ENCODE results near the gene PFN1.
A peak's percentile ranks its signal among the peaks of the same experiment; 100 is the strongest.

The PFN1 gene

DNA sequence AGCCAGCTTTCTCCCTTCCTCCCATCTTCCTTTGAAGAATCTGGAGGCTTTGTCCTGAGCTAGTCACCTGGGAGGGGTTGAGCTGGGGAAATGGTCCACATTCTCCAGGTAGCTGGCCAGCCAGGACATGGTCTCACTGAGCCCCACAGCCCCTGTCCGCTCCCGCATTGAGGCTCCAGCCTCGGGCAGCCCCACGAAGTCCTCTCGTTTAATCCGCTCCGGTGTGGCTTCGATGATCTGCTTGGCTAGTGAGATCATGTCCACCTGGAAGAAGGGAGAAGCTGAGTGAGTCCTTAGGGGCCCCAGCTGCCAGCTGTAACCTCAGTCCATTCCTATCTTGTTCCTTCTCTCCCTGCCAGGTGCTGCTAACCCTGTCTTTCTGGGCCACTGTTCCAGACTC lies 21.9 kb upstream of the PFN1 start:
- Histone ChIP-seq H3K27ac (ENCODE audit: low read depth, low read length) (no peak overlapping the region), H2BK120ac (ENCODE audit: low read depth, low read length) (no peak overlapping the region), H4K8ac (ENCODE audit: low read depth, low read length) (no peak overlapping the region), H4K5ac (ENCODE audit: low read length) (no peak overlapping the region), H3K36me3 (ENCODE audit: control insufficient read depth, insufficient read depth, low read length) (no peaks in the 10 kb centered on the region), H2AK5ac (ENCODE audit: low read length) (no peak overlapping the region), H2BK5ac (ENCODE audit: low read length) (no peak overlapping the region), H3K4me2 (ENCODE audit: low read length) (no peak overlapping the region), H2BK15ac (replicated peaks; ENCODE audit: low read depth) (no peak overlapping the region), H3K23ac (ENCODE audit: low read length) (no peak overlapping the region), H3K79me2 (ENCODE audit: control insufficient read depth, insufficient read depth, low read length) (peaks cover 6% of the 10 kb centered on the region), H3K56ac (ENCODE audit: low read length) (no peak overlapping the region), H3K79me1 (ENCODE audit: low read length) (peaks cover 8% of the 10 kb centered on the region), H3K9ac (ENCODE audit: low read length) (no peak overlapping the region), H3K18ac (ENCODE audit: low read length) (no peak overlapping the region), H3K4me3 (ENCODE audit: low read length) (no peak overlapping the region), H3K27me3 (ENCODE audit: insufficient read depth, low read length, poor library complexity) (no peaks in the 10 kb centered on the region), H3K4me1 (ENCODE audit: control insufficient read depth, low read depth, low read length) (peaks cover 4% of the 10 kb centered on the region), H3K4ac (ENCODE audit: low read depth, low read length) (no peak overlapping the region)
- WGBS (ENCODE audit: extremely low coverage, insufficient coverage, low lambda C conversion rate) = no CpG with 5 or more reads among the region's 8 CpGs
- DNase-seq = no peak

DNA sequence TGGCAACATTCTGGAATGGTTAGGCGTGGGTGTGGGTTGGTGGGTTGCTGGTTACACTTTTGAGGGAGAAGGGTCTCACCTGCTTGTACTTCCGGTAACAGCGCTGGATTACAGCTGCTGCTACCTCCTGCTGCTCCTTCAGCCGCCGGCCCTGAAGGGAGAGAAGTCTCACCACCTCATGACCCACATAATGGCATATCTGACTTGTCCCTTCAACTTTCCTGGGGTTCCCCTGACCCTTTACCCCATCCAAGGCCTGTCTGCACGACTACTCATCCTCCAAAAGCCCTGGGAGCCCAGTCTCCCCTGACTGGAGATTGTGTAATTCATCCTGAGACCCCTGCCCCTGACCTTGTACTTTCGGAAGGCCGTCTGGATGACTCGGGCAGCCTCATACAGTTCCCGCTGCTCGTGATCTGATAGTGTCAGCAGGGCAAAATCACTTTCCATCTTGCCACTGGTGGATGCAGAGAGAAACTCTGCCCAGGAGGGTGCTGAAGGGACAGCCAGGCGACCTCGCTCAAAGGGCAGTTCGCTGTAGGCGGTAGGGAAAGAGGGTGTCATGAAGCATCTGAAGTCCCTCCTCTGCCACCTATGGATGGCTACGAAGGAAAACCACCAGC lies 21.3 kb upstream of the PFN1 start:
- H3K9ac ChIP-seq (ENCODE audit: low read length) = peak overlapping the region; percentile 76
- H4K5ac ChIP-seq (ENCODE audit: low read length) = no peak overlapping the region
- no CpG with 5 or more reads among the region's 16 CpGs for WGBS (ENCODE audit: extremely low coverage, insufficient coverage, low lambda C conversion rate)
- H2BK120ac ChIP-seq (ENCODE audit: low read depth, low read length) = no peak overlapping the region
- no peak overlapping the region for H3K18ac ChIP-seq (ENCODE audit: low read length)
- no peak overlapping the region for H2BK15ac ChIP-seq (replicated peaks; ENCODE audit: low read depth)
- H3K79me2 ChIP-seq (ENCODE audit: control insufficient read depth, insufficient read depth, low read length) = peaks cover 6% of the 10 kb centered on the region
- no peak overlapping the region for H4K8ac ChIP-seq (ENCODE audit: low read depth, low read length)
- H2AK5ac ChIP-seq (ENCODE audit: low read length) = peak overlapping the region; percentile 0
- peak overlapping the region; percentile 99 for H3K56ac ChIP-seq (ENCODE audit: low read length)
- no peaks in the 10 kb centered on the region for H3K27me3 ChIP-seq (ENCODE audit: insufficient read depth, low read length, poor library complexity)
- peak overlapping the region; percentile 48 for H3K23ac ChIP-seq (ENCODE audit: low read length)
- DNase-seq = peak; percentile 56
- peak overlapping the region; percentile 18 for H3K4me2 ChIP-seq (ENCODE audit: low read length)
- no peak overlapping the region for H3K4me3 ChIP-seq (ENCODE audit: low read length)
- H3K4me1 ChIP-seq (ENCODE audit: control insufficient read depth, low read depth, low read length) = peaks cover 4% of the 10 kb centered on the region
- no peaks in the 10 kb centered on the region for H3K36me3 ChIP-seq (ENCODE audit: control insufficient read depth, insufficient read depth, low read length)
- no peak overlapping the region for H3K27ac ChIP-seq (ENCODE audit: low read depth, low read length)
- H2BK5ac ChIP-seq (ENCODE audit: low read length) = no peak overlapping the region
- no peak overlapping the region for H3K4ac ChIP-seq (ENCODE audit: low read depth, low read length)
- peaks cover 10% of the 10 kb centered on the region for H3K79me1 ChIP-seq (ENCODE audit: low read length)

DNA sequence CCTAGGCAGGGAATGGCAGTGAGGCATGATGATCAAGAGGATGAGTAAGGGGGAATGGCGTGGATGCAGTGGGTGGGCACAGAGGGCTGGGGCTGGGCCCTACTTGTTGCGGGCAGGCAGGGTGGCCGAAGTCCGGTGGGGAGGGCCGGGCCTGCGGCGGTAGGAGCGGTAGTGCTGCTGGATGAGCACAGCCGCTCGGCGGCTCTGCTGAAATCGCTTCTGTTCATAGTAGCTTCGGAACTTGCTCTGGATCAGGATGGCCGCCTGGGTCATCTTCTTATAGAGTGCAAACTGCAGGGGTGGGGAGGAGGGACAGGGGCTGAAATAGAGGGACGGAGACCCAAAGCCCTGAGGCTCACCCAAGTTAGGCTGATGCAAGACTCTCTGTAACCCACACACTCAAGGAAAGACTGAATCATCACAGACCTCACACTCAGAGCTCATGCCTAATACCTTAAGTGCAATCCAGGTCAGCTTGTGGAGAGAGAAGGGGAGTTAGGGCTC lies 20.8 kb upstream of the PFN1 start:
- no peaks in the 10 kb centered on the region for H3K36me3 ChIP-seq (ENCODE audit: control insufficient read depth, insufficient read depth, low read length)

DNA sequence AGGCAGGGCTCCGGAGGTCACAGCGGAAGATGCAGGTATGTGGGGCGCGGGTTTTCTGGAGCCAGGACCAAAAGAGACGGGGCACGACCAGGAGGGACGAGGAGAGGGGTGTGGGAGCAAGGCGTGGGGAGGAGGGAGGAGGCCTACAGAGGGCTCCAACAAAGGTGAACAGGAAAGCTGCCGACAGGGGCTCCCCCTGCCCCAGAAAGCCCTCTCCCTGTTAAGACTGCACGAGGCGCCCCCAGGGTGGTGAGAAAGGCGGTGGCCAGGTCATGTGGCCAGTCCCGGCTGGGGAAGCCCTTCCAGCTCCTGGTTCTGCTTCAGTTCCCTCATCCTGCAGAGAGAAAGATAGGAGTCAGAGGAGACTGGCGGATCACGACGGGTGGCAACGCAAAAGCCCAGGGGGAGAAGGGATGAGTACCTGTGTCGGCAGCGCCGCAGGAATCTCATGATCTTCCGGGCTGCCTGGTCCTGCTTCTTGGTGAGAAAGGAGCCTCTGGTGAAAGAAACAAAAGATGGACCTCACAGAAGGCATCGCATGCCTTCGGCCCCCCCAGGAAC lies 20.2 kb upstream of the PFN1 start:
- DNase-seq = peak; percentile 69
- Histone ChIP-seq H3K4ac (ENCODE audit: low read depth, low read length) (peak overlapping the region; percentile 75), H3K4me2 (ENCODE audit: low read length) (peak overlapping the region; percentile 91), H3K27me3 (ENCODE audit: insufficient read depth, low read length, poor library complexity) (no peaks in the 10 kb centered on the region), H4K8ac (ENCODE audit: low read depth, low read length) (no peak overlapping the region), H3K79me2 (ENCODE audit: control insufficient read depth, insufficient read depth, low read length) (peaks cover 6% of the 10 kb centered on the region), H3K23ac (ENCODE audit: low read length) (peak overlapping the region; percentile 34), H2BK15ac (replicated peaks; ENCODE audit: low read depth) (no peak overlapping the region), H3K27ac (ENCODE audit: low read depth, low read length) (peak overlapping the region; percentile 58), H3K56ac (ENCODE audit: low read length) (peak overlapping the region; percentile 99), H3K9ac (ENCODE audit: low read length) (peak overlapping the region; percentile 76), H2BK5ac (ENCODE audit: low read length) (peak overlapping the region; percentile 96), H3K18ac (ENCODE audit: low read length) (peak overlapping the region; percentile 82), H3K79me1 (ENCODE audit: low read length) (peaks cover 10% of the 10 kb centered on the region), H3K4me3 (ENCODE audit: low read length) (peak overlapping the region; percentile 83), H3K36me3 (ENCODE audit: control insufficient read depth, insufficient read depth, low read length) (no peaks in the 10 kb centered on the region), H2AK5ac (ENCODE audit: low read length) (peak overlapping the region; percentile 90), H4K5ac (ENCODE audit: low read length) (no peak overlapping the region), H3K4me1 (ENCODE audit: control insufficient read depth, low read depth, low read length) (peaks cover 4% of the 10 kb centered on the region), H2BK120ac (ENCODE audit: low read depth, low read length) (peak overlapping the region; percentile 15)
- WGBS (ENCODE audit: extremely low coverage, insufficient coverage, low lambda C conversion rate) = no CpG with 5 or more reads among the region's 23 CpGs

More for the DNA sequence above, 20.8 kb upstream of the PFN1 start:
- peak; percentile 90 for DNase-seq
- Histone ChIP-seq H2BK15ac (replicated peaks; ENCODE audit: low read depth) (no peak overlapping the region), H3K18ac (ENCODE audit: low read length) (peak overlapping the region; percentile 82), H3K79me2 (ENCODE audit: control insufficient read depth, insufficient read depth, low read length) (peaks cover 6% of the 10 kb centered on the region), H3K4me3 (ENCODE audit: low read length) (peak overlapping the region; percentile 83), H4K5ac (ENCODE audit: low read length) (no peak overlapping the region), H3K4ac (ENCODE audit: low read depth, low read length) (peak overlapping the region; percentile 75), H2BK120ac (ENCODE audit: low read depth, low read length) (no peak overlapping the region), H3K79me1 (ENCODE audit: low read length) (peaks cover 10% of the 10 kb centered on the region), H3K9ac (ENCODE audit: low read length) (peak overlapping the region; percentile 76), H3K27me3 (ENCODE audit: insufficient read depth, low read length, poor library complexity) (no peaks in the 10 kb centered on the region), H3K23ac (ENCODE audit: low read length) (no peak overlapping the region), H4K8ac (ENCODE audit: low read depth, low read length) (no peak overlapping the region), H3K27ac (ENCODE audit: low read depth, low read length) (peak overlapping the region; percentile 58), H2BK5ac (ENCODE audit: low read length) (no peak overlapping the region), H3K4me1 (ENCODE audit: control insufficient read depth, low read depth, low read length) (peaks cover 4% of the 10 kb centered on the region), H2AK5ac (ENCODE audit: low read length) (peak overlapping the region; percentile 90), H3K4me2 (ENCODE audit: low read length) (peak overlapping the region; percentile 91), H3K56ac (ENCODE audit: low read length) (peak overlapping the region; percentile 99)
- no CpG with 5 or more reads among the region's 15 CpGs for WGBS (ENCODE audit: extremely low coverage, insufficient coverage, low lambda C conversion rate)

DNA sequence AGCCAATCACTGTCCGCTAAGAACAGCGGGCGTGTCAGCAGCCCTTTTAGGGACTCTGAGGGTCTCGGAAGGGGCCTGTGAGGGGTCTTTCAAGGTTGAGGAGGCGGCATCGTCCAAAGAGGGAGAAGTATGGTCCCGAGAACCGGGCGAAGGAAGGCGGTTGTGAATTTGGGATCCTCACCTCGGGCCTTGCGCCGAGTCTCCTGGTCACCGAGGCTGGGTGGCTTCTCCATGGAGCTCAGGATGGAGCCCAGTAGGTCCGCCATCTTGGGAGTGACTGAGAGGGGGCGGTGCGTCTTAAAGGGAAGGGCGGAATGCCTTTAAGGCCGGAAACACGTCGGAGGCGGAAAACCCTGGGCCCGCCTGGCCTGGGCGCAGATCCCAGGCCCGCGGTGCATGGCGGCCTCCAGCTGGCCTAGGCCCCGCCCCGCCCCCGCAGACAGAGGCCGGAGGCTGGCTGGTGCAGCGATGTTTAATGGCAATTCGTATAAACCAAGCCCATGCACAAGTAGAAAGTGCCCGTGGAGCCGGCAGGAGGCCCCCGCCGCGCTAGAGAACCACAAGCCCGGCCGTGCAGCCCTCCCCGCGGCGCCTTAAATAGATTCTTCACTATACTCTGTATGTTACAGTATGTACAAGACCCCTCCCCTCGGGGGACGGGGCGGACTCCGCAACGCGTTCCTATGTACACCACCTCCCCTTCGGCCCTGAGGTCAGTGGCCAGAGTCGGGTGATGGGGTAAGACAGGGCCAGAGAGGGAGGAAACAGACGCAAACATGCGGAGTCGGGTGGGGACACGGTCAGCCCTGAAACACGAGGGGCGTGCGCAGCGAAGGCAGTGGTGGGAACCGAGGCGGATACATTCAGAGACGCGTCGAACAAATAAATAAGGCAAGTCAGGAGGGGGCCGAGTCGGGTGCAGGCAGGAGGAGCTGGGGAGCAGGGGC lies 19.5 kb upstream of the PFN1 start, which contains the start of gene SPAG7:
SPAG7 (minus strand) TSS at position 279 of the 947 bp plus-strand sequence; CDS start at position 266, 13 bp downstream.
- DNase-seq = peak; percentile 97
- no CpG with 5 or more reads among the region's 66 CpGs for WGBS (ENCODE audit: extremely low coverage, insufficient coverage, low lambda C conversion rate)

More for the DNA sequence above, 19.5 kb upstream of the PFN1 start, which contains the start of gene SPAG7:
- H3K79me1 ChIP-seq (ENCODE audit: low read length) = peaks cover 10% of the 10 kb centered on the region
- H2BK120ac ChIP-seq (ENCODE audit: low read depth, low read length) = peak within 1 kb of the TSS; percentile 45
- peak within 1 kb of the TSS; percentile 75 for H3K4ac ChIP-seq (ENCODE audit: low read depth, low read length)
- peak within 1 kb of the TSS; percentile 96 for H2BK5ac ChIP-seq (ENCODE audit: low read length)
- peaks cover 4% of the 10 kb centered on the region for H3K4me1 ChIP-seq (ENCODE audit: control insufficient read depth, low read depth, low read length)
- H2AK5ac ChIP-seq (ENCODE audit: low read length) = peak within 1 kb of the TSS; percentile 68
- H3K4me2 ChIP-seq (ENCODE audit: low read length) = peak within 1 kb of the TSS; percentile 91
- no peaks in the 10 kb centered on the region for H3K36me3 ChIP-seq (ENCODE audit: control insufficient read depth, insufficient read depth, low read length)
- H3K27ac ChIP-seq (ENCODE audit: low read depth, low read length) = peak within 1 kb of the TSS; percentile 97
- H2BK15ac ChIP-seq (replicated peaks; ENCODE audit: low read depth) = no peak within 1 kb of the TSS
- peak within 1 kb of the TSS; percentile 81 for H3K23ac ChIP-seq (ENCODE audit: low read length)
- H3K79me2 ChIP-seq (ENCODE audit: control insufficient read depth, insufficient read depth, low read length) = peaks cover 6% of the 10 kb centered on the region
- no peak within 1 kb of the TSS for H4K8ac ChIP-seq (ENCODE audit: low read depth, low read length)
- H3K9ac ChIP-seq (ENCODE audit: low read length) = peak within 1 kb of the TSS; percentile 94
- H3K27me3 ChIP-seq (ENCODE audit: insufficient read depth, low read length, poor library complexity) = no peaks in the 10 kb centered on the region
- H3K56ac ChIP-seq (ENCODE audit: low read length) = peak within 1 kb of the TSS; percentile 99
- H4K5ac ChIP-seq (ENCODE audit: low read length) = no peak within 1 kb of the TSS
- peak within 1 kb of the TSS; percentile 94 for H3K18ac ChIP-seq (ENCODE audit: low read length)
- H3K4me3 ChIP-seq (ENCODE audit: low read length) = peak within 1 kb of the TSS; percentile 83
